Renal cortex interstitium (tissue), 11 donors: ENCODE results near the gene KRT23. TPM values are rescaled to one million over a fixed set of nuclear protein-coding genes. Genes with fewer than 3 reads are reported as not detected.
"Not testable (repeated sequence)": the region's sequence is repeated elsewhere in the genome, so short reads cannot be mapped to it uniquely, and the experiment has no call there.

ENCODE experiments used
- DNase-seq, 11 donors: peaks; one replicate each; pipeline ENCODE4 v3.0.0-alpha.2; 2013; ENCODE audit warnings: low read depth in 9 of 11, low spot score in 4 of 11; ENCODE audit errors: extremely low read depth in 1 of 11
- polyA plus RNA-seq, 3 donors: library from polyadenylated mRNA; unstranded; fragments of 120-200 nt; gene quantifications; one replicate each; pipeline ENCODE4 v1.2.1, GENCODE V29; 2013; ENCODE audit not compliant: insufficient read length in 3 of 3

The KRT23 gene
- polyA plus RNA-seq, 3 donors: 0.80 to 1.4 (median 0.94) TPM

GRCh38 chr17:40952661-40953060, 15.2 kb upstream of the KRT23 start:
- DNase-seq: no peak

GRCh38 chr17:40952154-40952553, 14.7 kb upstream of the KRT23 start:
- no peak for DNase-seq

GRCh38 chr17:40951011-40951622, 13.7 kb upstream of the KRT23 start:
- DNase-seq: no peak

- DNase-seq: no peak
Measured at GRCh38 chr17:40950176-40950575, 12.7 kb upstream of the KRT23 start.

GRCh38 chr17:40949418-40949817, 12.0 kb upstream of the KRT23 start:
- DNase-seq: peak in 5 of 11 donors; percentile 12 to 46 (median 44)

- no peak for DNase-seq
Measured at GRCh38 chr17:40947929-40948328, 10.5 kb upstream of the KRT23 start.

GRCh38 chr17:40945414-40945813, 8.0 kb upstream of the KRT23 start:
- no peak for DNase-seq

- no peak for DNase-seq
Measured at GRCh38 chr17:40944531-40944930, 7.1 kb upstream of the KRT23 start.

GRCh38 chr17:40942553-40942952, 5.1 kb upstream of the KRT23 start:
- no peak for DNase-seq

- no peak for DNase-seq
Measured at GRCh38 chr17:40940266-40940665, 2.8 kb upstream of the KRT23 start.

- no peak for DNase-seq
Measured at GRCh38 chr17:40938981-40939380, 1.5 kb upstream of the KRT23 start.

- no peak for DNase-seq
Measured at GRCh38 chr17:40936976-40937375, 470 bp downstream of the KRT23 start.

- no peak for DNase-seq
Measured at GRCh38 chr17:40936437-40936971, 942 bp downstream of the KRT23 start.

- no peak for DNase-seq
Measured at GRCh38 chr17:40935624-40936023, 1.8 kb downstream of the KRT23 start.

GRCh38 chr17:40932608-40933007, 4.8 kb downstream of the KRT23 start:
- peak in 1 of 11 donors; percentile 43 for DNase-seq

GRCh38 chr17:40931311-40931710, 6.1 kb downstream of the KRT23 start:
- DNase-seq: no peak

- DNase-seq: no peak
Measured at GRCh38 chr17:40926341-40926740, 11.1 kb downstream of the KRT23 start.

- no peak for DNase-seq
Measured at GRCh38 chr17:40922239-40922638, 15.2 kb downstream of the KRT23 start.

- DNase-seq: no peak
Measured at GRCh38 chr17:40921026-40921425, 16.4 kb downstream of the KRT23 start.

- DNase-seq: not testable (repeated sequence)
Measured at GRCh38 chr17:40917116-40917515, 20.3 kb downstream of the KRT23 start.

- DNase-seq: no peak
Measured at GRCh38 chr17:40916366-40916765, 21.1 kb downstream of the KRT23 start.
